Vagina (tissue), 2 donors: ENCODE measurements around the gene KRT3.

Experiments used
- CTCF ChIP-seq, 3 experiments: fragments of 450-650 bp in 2 of 3; fragments of 200-600 bp in 1 of 3; sonication (generic) in 1 of 3; IDR thresholded peaks; one replicate each; pipeline ENCODE4 v1.5.1; 2017 to 2019; ENCODE audit warnings: antibody characterized with exemption in 3 of 3, mild to moderate bottlenecking in 2 of 3, moderate library complexity in 2 of 3
- POLR2A ChIP-seq, 2 donors: fragments of 450-650 bp; IDR thresholded peaks; one replicate each; pipeline ENCODE4 v1.6.1; 2017; ENCODE audit warnings: antibody characterized with exemption in 2 of 2, mild to moderate bottlenecking in 2 of 2, moderate library complexity in 2 of 2
- POLR2AphosphoS5 ChIP-seq, 2 donors: sonication (generic); formaldehyde crosslinking; IDR thresholded peaks; one replicate each; pipeline ENCODE4 v1.9.0; 2017; ENCODE audit warnings: antibody characterized with exemption in 2 of 2, mild to moderate bottlenecking in 2 of 2, low read depth in 1 of 2; ENCODE audit not compliant: insufficient read depth in 1 of 2

GRCh38 chr12:52789637-52790426, 6.1 kb downstream of the KRT3 start:
- TF ChIP-seq CTCF (IDR thresholded peaks at IDR 0.05) = no peak
- TF ChIP-seq POLR2A (IDR thresholded peaks at IDR 0.05) = no peak
- TF ChIP-seq POLR2AphosphoS5 (IDR thresholded peaks at IDR 0.05; ENCODE audit: insufficient read depth in 1 of 2, low read depth in 1 of 2) = no peak
